Myocyte (in vitro differentiated cells): ENCODE results near the gene CPNE9. TPM values are rescaled to one million over a fixed set of nuclear protein-coding genes. Genes with fewer than 3 reads are reported as not detected.
A peak's percentile ranks its signal among the peaks of the same experiment; 100 is the strongest.

Experiments used
- DNase-seq: peaks from one replicate; pipeline ENCODE4 v3.0.0-alpha.2; 2012; ENCODE audit warnings: low read depth
- total RNA-seq: library from RNA; depleted of rRNA; stranded (reverse); fragments of >200 nt; gene quantifications from 2 replicates; pipeline ENCODE4 v1.2.3, GENCODE V29; 2014

Gene CPNE9
- total RNA-seq, 1 donor from 2014 or later = not detected

DNA sequence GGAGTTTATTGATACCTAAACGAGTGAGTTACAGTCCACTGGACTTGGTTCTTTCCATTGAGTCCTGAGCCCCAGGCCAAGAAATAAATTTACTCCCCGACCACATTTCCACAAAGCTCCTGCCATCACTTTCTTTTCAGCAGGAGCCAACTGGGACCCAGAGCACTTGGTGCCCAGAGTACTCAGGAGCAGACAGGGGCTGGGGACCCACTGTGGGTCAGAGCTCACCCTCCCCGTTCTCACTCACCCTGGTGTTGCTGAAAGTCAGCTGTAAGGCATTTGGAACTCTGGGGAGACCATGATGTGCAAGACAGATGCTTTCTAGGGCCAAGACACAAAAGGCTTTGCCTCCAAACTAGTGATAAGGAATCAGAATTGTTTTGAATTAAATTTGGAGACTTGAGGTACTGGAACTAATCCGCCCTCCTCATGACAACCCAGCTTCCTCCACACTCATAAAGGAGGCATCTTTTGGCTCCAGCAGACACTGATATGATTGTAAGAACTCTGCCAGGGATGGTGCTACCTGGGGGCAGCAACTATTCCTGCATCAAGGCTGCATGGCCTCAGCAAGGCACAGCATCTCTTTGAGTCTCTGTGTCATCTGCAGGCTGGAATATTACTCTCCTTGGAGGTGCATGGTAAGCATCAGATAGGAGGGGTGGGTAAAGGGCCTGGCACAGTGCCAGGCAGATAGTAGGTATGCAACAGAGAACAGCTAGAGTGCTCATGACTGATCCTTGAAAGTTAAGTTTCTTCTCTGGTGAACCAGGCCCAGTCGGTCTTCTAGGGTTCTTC is 73.5 kb downstream of the CPNE9 start:
- DNase-seq = no peak

DNA sequence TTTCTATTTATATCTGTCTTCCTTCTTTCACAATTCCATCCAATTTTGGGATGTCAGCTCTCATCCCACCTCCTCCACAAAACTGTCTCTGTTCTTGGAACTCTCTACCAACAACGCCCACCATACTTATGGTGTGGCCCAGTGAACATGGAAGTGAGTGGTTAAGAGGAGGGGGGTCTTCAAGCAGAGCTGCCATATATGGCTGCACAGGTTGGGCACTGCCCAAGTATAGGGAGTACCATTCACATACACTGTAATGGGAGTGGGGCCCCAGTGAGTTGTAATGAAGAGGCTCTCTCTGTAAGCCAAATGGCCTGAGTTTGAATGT is 74.0 kb downstream of the CPNE9 start:
- no peak for DNase-seq

DNA sequence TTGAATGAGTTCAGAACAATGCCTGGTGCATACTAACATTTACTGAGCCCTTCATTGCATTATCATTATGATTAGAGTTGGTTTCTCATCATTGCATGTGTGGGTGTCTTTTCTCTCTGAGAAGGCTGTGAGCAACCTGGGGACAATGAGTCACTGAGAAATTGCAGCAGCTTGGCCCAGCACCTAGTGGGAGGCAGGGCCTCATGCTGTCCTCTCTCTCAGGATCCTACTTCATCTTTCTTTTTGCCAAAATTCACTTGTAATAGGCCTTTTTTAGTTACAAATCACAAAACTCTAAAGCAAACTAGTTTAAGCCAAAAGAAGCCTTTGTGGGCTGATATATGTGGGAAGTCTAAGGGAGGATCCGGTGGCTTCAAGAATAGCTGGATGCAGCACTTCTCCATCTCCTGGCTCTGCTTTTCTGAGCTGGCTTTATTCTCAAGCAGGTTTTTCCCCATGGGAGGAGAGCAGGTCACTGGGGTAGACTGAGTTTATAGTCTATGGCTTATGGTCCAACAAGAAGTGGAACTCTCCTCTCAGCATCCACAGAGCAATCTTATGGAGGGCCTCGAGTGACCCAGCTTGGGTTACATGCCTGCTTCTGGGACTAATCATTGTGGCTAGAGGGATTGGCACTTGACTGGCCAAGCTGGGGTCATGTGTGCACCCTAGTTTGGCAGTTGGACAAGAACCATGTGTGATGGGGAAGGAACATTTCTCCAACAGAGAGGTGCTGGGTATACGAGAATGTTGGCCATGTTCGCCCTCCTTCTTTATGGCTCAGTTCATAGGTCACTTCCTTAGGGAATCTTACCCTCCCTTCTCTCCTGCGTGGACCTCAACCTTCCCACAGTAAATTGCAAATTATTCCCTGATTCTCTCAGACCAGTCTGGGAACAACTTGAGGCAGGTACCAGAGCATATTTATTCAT is 74.8 kb downstream of the CPNE9 start:
- DNase-seq = peak; percentile 60

DNA sequence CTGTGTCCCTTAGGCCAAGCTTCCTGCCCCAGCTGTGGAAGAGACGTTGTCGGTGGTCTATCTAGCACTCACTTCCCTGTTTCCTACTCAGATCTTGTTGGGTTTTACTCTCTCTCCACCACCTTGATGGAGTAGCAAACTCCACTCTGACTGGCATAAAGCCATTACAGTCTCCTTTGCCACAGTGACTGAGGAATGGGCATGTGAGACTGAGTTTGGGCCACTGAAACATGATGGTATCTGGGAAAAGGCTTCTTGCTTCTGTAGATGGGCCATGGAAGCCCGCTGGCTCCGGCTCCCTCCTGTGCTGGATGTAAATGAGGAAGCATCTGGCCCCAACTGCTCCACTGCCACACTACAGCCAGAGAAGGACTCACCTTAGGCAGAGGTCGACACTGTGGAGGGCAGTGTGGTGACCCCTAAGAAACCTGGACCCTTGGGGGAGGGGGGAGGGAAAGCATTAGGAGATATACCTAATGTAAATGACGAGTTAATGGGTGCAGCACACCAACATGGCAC is 75.5 kb downstream of the CPNE9 start:
- no peak for DNase-seq

Other genes with a start within 250 kb of the CPNE9 start
- not detected in 2 replicates for gene LHFPL4, start 150.0 kb upstream of the CPNE9 start, total RNA-seq
- 21.2 and 23.6 TPM in 2 replicates for gene MTMR14, start 54.3 kb upstream of the CPNE9 start, total RNA-seq
- gene BRPF1, start 27.9 kb downstream of the CPNE9 start, total RNA-seq = 12.7 and 13.4 TPM in 2 replicates
- gene OGG1, start 46.1 kb downstream of the CPNE9 start, total RNA-seq = 18.6 and 31.1 TPM in 2 replicates
- gene CAMK1, start 66.1 kb downstream of the CPNE9 start, total RNA-seq = 7.2 TPM in 2 replicates
- gene TADA3, start 88.6 kb downstream of the CPNE9 start, total RNA-seq = 108 and 110 TPM in 2 replicates
- gene ARPC4, start 89.2 kb downstream of the CPNE9 start, total RNA-seq = 172 and 208 TPM in 2 replicates
- gene TTLL3, start 106.4 kb downstream of the CPNE9 start, total RNA-seq = 12.2 and 17.2 TPM in 2 replicates
- gene RPUSD3, start 140.2 kb downstream of the CPNE9 start, total RNA-seq = 34.9 and 43.4 TPM in 2 replicates
- gene CIDEC, start 176.4 kb downstream of the CPNE9 start, total RNA-seq = 0.26 TPM in 1 of 2 replicates, not detected in the other
- gene JAGN1, start 186.8 kb downstream of the CPNE9 start, total RNA-seq = 41.4 and 50.5 TPM in 2 replicates
- 0.40 and 0.68 TPM in 2 replicates for gene IL17RE, start 199.0 kb downstream of the CPNE9 start, total RNA-seq
- 24.4 and 33.9 TPM in 2 replicates for gene IL17RC, start 213.3 kb downstream of the CPNE9 start, total RNA-seq
- gene CRELD1, start 230.0 kb downstream of the CPNE9 start, total RNA-seq = 90.8 and 135 TPM in 2 replicates
- 1.1 and 1.3 TPM in 2 replicates for gene PRRT3, start 248.6 kb downstream of the CPNE9 start, total RNA-seq